GM12801 (cell line): ENCODE measurements around the gene AGAP1.

Source experiments
- TF ChIP-seq, protein P1 (sequence below): IDR thresholded peaks from one replicate; pipeline ENCODE4 v1.5.1; 2011; ENCODE audit warnings: control low read depth; ENCODE audit not compliant: insufficient read length; ENCODE audit errors: extremely low read depth

The AGAP1 gene

DNA sequence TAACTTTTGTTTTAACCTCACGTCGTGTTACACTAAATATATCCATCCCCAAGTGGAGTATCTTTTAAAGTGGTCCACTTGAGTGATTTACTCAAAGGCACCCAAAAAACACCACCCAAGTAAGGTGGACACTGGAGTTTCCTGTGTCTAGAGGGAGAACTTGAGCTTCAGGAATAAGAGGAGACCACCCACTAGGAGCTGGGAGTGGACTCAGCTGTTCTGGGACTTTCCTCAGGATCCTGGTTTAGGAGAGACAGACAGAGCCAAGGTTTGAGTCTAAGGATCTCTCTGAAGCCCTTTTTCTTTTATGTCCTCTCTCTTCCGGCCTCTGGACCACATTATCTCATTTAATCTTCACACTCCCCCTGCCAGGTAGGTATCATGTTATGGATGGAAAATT, 523.6 kb downstream of the AGAP1 start:
- TF ChIP-seq, protein P1, sequence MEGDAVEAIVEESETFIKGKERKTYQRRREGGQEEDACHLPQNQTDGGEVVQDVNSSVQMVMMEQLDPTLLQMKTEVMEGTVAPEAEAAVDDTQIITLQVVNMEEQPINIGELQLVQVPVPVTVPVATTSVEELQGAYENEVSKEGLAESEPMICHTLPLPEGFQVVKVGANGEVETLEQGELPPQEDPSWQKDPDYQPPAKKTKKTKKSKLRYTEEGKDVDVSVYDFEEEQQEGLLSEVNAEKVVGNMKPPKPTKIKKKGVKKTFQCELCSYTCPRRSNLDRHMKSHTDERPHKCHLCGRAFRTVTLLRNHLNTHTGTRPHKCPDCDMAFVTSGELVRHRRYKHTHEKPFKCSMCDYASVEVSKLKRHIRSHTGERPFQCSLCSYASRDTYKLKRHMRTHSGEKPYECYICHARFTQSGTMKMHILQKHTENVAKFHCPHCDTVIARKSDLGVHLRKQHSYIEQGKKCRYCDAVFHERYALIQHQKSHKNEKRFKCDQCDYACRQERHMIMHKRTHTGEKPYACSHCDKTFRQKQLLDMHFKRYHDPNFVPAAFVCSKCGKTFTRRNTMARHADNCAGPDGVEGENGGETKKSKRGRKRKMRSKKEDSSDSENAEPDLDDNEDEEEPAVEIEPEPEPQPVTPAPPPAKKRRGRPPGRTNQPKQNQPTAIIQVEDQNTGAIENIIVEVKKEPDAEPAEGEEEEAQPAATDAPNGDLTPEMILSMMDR, result no peak

- TF ChIP-seq, protein P1, result no peak
These were observed 525.6 kb downstream of the AGAP1 start for GRCh38 chr2:236019434-236019833.

- TF ChIP-seq, protein P1, result no peak
These were observed 527.7 kb downstream of the AGAP1 start for GRCh38 chr2:236021499-236022057.

DNA sequence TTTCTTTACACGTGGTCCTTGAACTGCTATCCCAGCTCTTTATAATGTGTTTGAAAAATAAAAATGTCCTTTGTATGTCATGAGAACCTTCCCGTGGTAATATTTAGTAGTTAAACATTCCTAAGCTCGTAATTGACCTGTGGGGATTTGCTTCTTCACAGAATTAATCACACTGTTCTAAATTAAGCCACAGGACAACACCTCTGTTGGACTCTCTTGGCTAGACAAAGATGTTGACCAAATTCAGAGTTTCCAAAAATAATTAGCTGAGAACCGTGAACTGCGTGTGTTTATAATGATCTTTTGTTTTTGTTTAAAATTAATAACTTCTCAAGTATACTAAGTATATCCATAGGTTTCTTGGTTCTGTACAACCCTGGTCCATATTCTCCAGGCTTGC, 528.3 kb downstream of the AGAP1 start:
- TF ChIP-seq, protein P1, result no peak

DNA sequence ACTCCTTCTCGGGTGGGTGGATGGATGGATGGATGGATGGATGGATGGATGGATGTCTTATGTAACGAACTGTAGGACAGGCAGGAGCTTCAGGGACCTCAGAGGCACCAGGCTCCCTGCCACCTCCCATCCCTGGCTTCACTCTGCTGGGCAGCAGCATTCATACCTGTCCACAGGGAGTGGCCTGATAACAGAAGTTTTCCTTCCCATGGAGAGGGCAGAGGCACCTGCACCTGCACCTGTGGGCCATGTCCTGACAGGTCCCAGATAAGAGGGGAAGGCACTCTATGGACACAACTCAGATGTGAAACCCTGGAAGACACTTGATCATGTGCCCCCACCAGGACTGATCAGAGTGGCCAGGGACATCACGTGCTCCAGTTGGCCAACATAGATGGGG, 532.0 kb downstream of the AGAP1 start:
- TF ChIP-seq, protein P1, result no peak

GRCh38 chr2:236026841-236027240, 533.0 kb downstream of the AGAP1 start:
- TF ChIP-seq, protein P1, result no peak

DNA sequence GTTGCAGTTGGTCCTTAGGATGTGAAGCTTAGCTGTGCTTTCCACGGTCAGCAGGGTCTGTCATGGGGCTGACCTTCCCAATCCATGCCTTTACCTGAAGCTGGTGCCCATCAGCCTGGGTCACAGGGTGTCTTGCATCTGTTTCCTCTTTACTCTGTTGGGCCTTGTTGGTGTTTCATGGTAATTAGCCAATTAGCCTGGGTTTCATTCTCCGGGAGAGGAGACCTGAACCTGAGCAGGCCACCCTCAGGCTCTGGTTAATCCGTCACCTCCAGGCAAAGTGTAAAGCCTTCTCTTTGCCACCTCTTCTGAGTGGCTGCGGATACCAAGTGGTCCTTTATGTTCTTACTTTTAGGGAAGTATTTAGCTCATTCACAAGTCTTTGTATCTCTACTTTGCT, 534.2 kb downstream of the AGAP1 start:
- TF ChIP-seq, protein P1, result no peak
